HCT116 (cell line): Measurements from ENCODE around the gene STRADA. TPM values are rescaled to one million over a fixed set of nuclear protein-coding genes. Genes with fewer than 3 reads are reported as not detected.
A peak's percentile ranks its signal among the peaks of the same experiment; 100 is the strongest.

Experiments
- ATAC-seq: fragments of 200-7000 bp; cut with Tn5 transposase; 2 replicates; pipeline ENCODE4 v1.9.1; 2020; ENCODE audit warnings: mild to moderate bottlenecking, moderate library complexity
- BruUV-seq: library from RNA; stranded (reverse); fragments of 400-500 nt; replicated peaks from 2 replicates; lab custom pipeline; 2021; lab: Mats Ljungman, UMichigan
- CTCF ChIA-PET: fragments of 300-600 bp; sonication (Branson Sonifier 250); formaldehyde crosslinking; loops from one replicate; lab custom pipeline; 2021; ENCODE audit warnings: antibody characterized with exemption; lab: Charles Lee
- POLR2A ChIA-PET: fragments of 300-600, 350-600 bp; sonication (Branson Sonifier 250); formaldehyde crosslinking; loops from one replicate; lab custom pipeline; 2021; ENCODE audit warnings: antibody characterized with exemption; lab: Charles Lee
- RAD21 ChIA-PET, 2 experiments: fragments of 300-600 bp; sonication (Branson Sonifier 250); formaldehyde crosslinking; loops; one replicate each; lab custom pipeline; 2023; ENCODE audit warnings: low total read pairs in 2 of 2; ENCODE audit not compliant: uncharacterized antibody in 2 of 2, unreplicated experiment in 2 of 2, low non-redundant PET in 1 of 2; lab: Charles Lee
- DNase-seq: peaks from one replicate; pipeline ENCODE4 v3.0.0-alpha.2; 2010; ENCODE audit warnings: low read depth, low spot score
- H2AFZ ChIP-seq: fragments of 200-600 bp; shearing (Covaris generic), sonication (generic); 2 replicates; pipeline ENCODE4 v1.6.1; 2017; ENCODE audit warnings: low read depth, mixed run types, mixed read lengths, antibody characterized with exemption, low read length; ENCODE audit not compliant: poor library complexity, severe bottlenecking
- H3K27ac ChIP-seq: 2 replicates; pipeline ENCODE4 v1.5.1; 2012; ENCODE audit warnings: low read depth, low read length
- H3K27me3 ChIP-seq: fragments of 200-600 bp; sonication (generic); 2 replicates; pipeline ENCODE4 v1.6.1; 2016; ENCODE audit warnings: mixed run types, low read length, mixed read lengths; ENCODE audit not compliant: insufficient read depth
- H3K36me3 ChIP-seq, 2 experiments: fragments of 200-500 bp in 1 of 2; fragments of 200-600 bp in 1 of 2; sonication (Bioruptor generic) in 1 of 2; sonication (generic) in 1 of 2; 2 replicates each; pipeline versions ENCODE4 v1.5.1 to v1.6.1; 2014 to 2016; ENCODE audit warnings: low read length in 2 of 2, inconsistent platforms in 1 of 2, mixed read lengths in 1 of 2, mixed run types in 1 of 2; ENCODE audit not compliant: insufficient read depth in 2 of 2, control insufficient read depth in 1 of 2
- H3K4me1 ChIP-seq, 2 experiments: fragments of 200-600 bp in 1 of 2; sonication (generic) in 1 of 2; 2 replicates each; pipeline versions ENCODE4 v1.5.1 to v1.6.1; 2012 to 2017; ENCODE audit warnings: low read length in 2 of 2, inconsistent platforms in 1 of 2, mild to moderate bottlenecking in 1 of 2, mixed read lengths in 1 of 2, mixed run types in 1 of 2, moderate library complexity in 1 of 2; ENCODE audit not compliant: insufficient read depth in 2 of 2, control insufficient read depth in 1 of 2
- H3K4me2 ChIP-seq: fragments of 200-600 bp; sonication (generic); 2 replicates; pipeline ENCODE4 v1.6.1; 2017; ENCODE audit warnings: mixed run types, low read length, mixed read lengths
- H3K4me3 ChIP-seq, 2 experiments: fragments of 200-600 bp in 1 of 2; sonication (generic) in 1 of 2; replicated peaks in 1 of 2; 2 replicates each; pipeline ENCODE4 v1.5.1; 2011 to 2016; ENCODE audit warnings: low read length in 2 of 2, control low read depth in 1 of 2, low read depth in 1 of 2, mild to moderate bottlenecking in 1 of 2, mixed read lengths in 1 of 2, mixed run types in 1 of 2
- H3K79me2 ChIP-seq: fragments of 200-600 bp; sonication (generic); 2 replicates; pipeline ENCODE4 v1.6.1; 2017; ENCODE audit warnings: mild to moderate bottlenecking, mixed run types, low read length, moderate library complexity, mixed read lengths; ENCODE audit not compliant: insufficient read depth
- H3K9ac ChIP-seq: fragments of 200-600 bp; sonication (generic); 2 replicates; pipeline ENCODE4 v1.6.1; 2016; ENCODE audit warnings: low read length, mixed read lengths
- H3K9me2 ChIP-seq: fragments of 200-600 bp; sonication (generic), shearing (Covaris generic); 2 replicates; pipeline ENCODE4 v1.6.1; 2017; ENCODE audit warnings: mixed run types, mild to moderate bottlenecking, moderate library complexity; ENCODE audit not compliant: insufficient read depth
- H3K9me3 ChIP-seq, 2 experiments: fragments of 200-500 bp in 1 of 2; fragments of 200-600 bp in 1 of 2; sonication (Bioruptor generic) in 1 of 2; sonication (generic) in 1 of 2; 2 replicates each; pipeline ENCODE4 v1.6.1; 2014 to 2017; ENCODE audit warnings: low read length in 2 of 2, mixed read lengths in 2 of 2, inconsistent platforms in 1 of 2, low read depth in 1 of 2, mild to moderate bottlenecking in 1 of 2, mixed run types in 1 of 2, moderate library complexity in 1 of 2; ENCODE audit not compliant: control insufficient read depth in 1 of 2, insufficient read depth in 1 of 2
- H4K20me1 ChIP-seq: fragments of 200-600 bp; sonication (generic), shearing (Covaris generic); 2 replicates; pipeline ENCODE4 v1.6.1; 2017; ENCODE audit warnings: mixed run types, mild to moderate bottlenecking, moderate library complexity; ENCODE audit not compliant: insufficient read depth
- ATF3 ChIP-seq: IDR thresholded peaks from 2 replicates; pipeline ENCODE4 v1.6.1; 2012
- CBX3 ChIP-seq: IDR thresholded peaks from 2 replicates; pipeline ENCODE4 v1.6.1; 2012; ENCODE audit warnings: low read depth
- CEBPB ChIP-seq: IDR thresholded peaks from 2 replicates; pipeline ENCODE4 v1.6.1; 2012; ENCODE audit warnings: low read depth
- CTCF ChIP-seq, 3 experiments: fragments of 200-600 bp in 1 of 3; sonication (generic) in 1 of 3; IDR thresholded peaks in 2 of 3; conservative IDR thresholded peaks in 1 of 3; 2 replicates each; pipeline ENCODE4 v1.5.1; 2012 to 2017; ENCODE audit warnings: low read depth in 2 of 3, low read length in 2 of 3, antibody characterized with exemption in 1 of 3, borderline replicate concordance in 1 of 3, control low read depth in 1 of 3, mild to moderate bottlenecking in 1 of 3, mixed read lengths in 1 of 3, mixed run types in 1 of 3, moderate library complexity in 1 of 3; ENCODE audit not compliant: insufficient read depth in 1 of 3
- EGR1 ChIP-seq: IDR thresholded peaks from 2 replicates; pipeline ENCODE4 v1.6.1; 2012; ENCODE audit warnings: low read depth
- ELF1 ChIP-seq: IDR thresholded peaks from 2 replicates; pipeline ENCODE4 v1.6.1; 2012; ENCODE audit warnings: low read depth, borderline replicate concordance
- EZH2phosphoT487 ChIP-seq: fragments of 200-600 bp; IDR thresholded peaks from 2 replicates; pipeline ENCODE4 v1.6.1; 2018; ENCODE audit warnings: antibody characterized with exemption, borderline replicate concordance
- JUND ChIP-seq: IDR thresholded peaks from 2 replicates; pipeline ENCODE4 v1.6.1; 2012
- MAX ChIP-seq: IDR thresholded peaks from 2 replicates; pipeline ENCODE4 v1.6.1; 2012
- POLR2A ChIP-seq: IDR thresholded peaks from 2 replicates; pipeline ENCODE4 v1.7.0; 2011; ENCODE audit warnings: borderline replicate concordance; ENCODE audit not compliant: insufficient read depth, insufficient read length; ENCODE audit errors: extremely low read depth
- RAD21 ChIP-seq: IDR thresholded peaks from 2 replicates; pipeline ENCODE4 v1.6.1; 2012; ENCODE audit warnings: low read depth, mild to moderate bottlenecking
- SIN3A ChIP-seq: IDR thresholded peaks from 2 replicates; pipeline ENCODE4 v1.6.1; 2012; ENCODE audit warnings: low read depth
- TCF7L2 ChIP-seq: IDR thresholded peaks from 2 replicates; pipeline ENCODE4 v1.7.0; 2011; ENCODE audit warnings: borderline replicate concordance, inconsistent platforms; ENCODE audit not compliant: insufficient read depth, insufficient read length; ENCODE audit errors: extremely low read depth
- ZBTB33 ChIP-seq: IDR thresholded peaks from 2 replicates; pipeline ENCODE4 v1.6.1; 2011; ENCODE audit warnings: mild to moderate bottlenecking, low read length, moderate library complexity; ENCODE audit not compliant: insufficient replicate concordance; ENCODE audit errors: extremely low read depth
- intact Hi-C: fragments of 100-400 bp; cut with micrococcal nuclease; formaldehyde crosslinking; loops from 2 replicates; pipeline ENCODE4 v1.10.0; 2022
- total RNA-seq: library from RNA; stranded (reverse); gene quantifications from one replicate; pipeline ENCODE4 v1.2.1, GENCODE V29; 2021; ENCODE audit not compliant: unreplicated experiment

STRADA gene
- total RNA-seq, 1 experiment from 2014 or later = 38.0 TPM

GRCh38 chr17:63680700-63681099 is 60.9 kb downstream of the STRADA start (continued):
- no peak for TF ChIP-seq CTCF (IDR thresholded peaks at IDR 0.05 in 2 of 3, conservative IDR thresholded peaks at IDR 0.05 in 1 of 3; ENCODE audit: borderline replicate concordance in 1 of 3, insufficient read depth in 1 of 3, low read depth in 2 of 3, low read length in 2 of 3)
- no peak for TF ChIP-seq POLR2A
- no peak for TF ChIP-seq CEBPB
- no peak for TF ChIP-seq EGR1
- TF ChIP-seq ZBTB33 = no peak

GRCh38 chr17:63679214-63679613 is 62.4 kb downstream of the STRADA start:
- Histone ChIP-seq H3K4me2 (no peak overlapping the region), H3K9me3 (no peaks in the 10 kb centered on the region), H3K27me3 (no peaks in the 10 kb centered on the region), H3K9ac (no peak overlapping the region), H3K27ac (no peak overlapping the region), H3K36me3 (no peaks in the 10 kb centered on the region), H3K4me1 (peaks cover 24 to 25% of the 10 kb centered on the region in 2 experiments), H3K4me3 (no peak overlapping the region), H3K79me2 (no peaks in the 10 kb centered on the region), H4K20me1 (no peaks in the 10 kb centered on the region), H3K9me2 (no peaks in the 10 kb centered on the region), H2AFZ (no peak overlapping the region)
- ATAC-seq = peak; percentile 63
- peak in 2 of 3 experiments; percentile 39 to 58; a peak in 4 of 6 replicates for TF ChIP-seq CTCF (IDR thresholded peaks at IDR 0.05 in 2 of 3, conservative IDR thresholded peaks at IDR 0.05 in 1 of 3; ENCODE audit: borderline replicate concordance in 1 of 3, insufficient read depth in 1 of 3, low read depth in 2 of 3, low read length in 2 of 3)
- no peak for TF ChIP-seq JUND
- TF ChIP-seq ELF1 = no peak
- no peak for TF ChIP-seq MAX
- TF ChIP-seq RAD21 = peak; percentile 26; the same call in 1 of the 2 replicates
- no peak for TF ChIP-seq ATF3
- TF ChIP-seq EGR1 = no peak
- TF ChIP-seq SIN3A = no peak
- no peak for TF ChIP-seq EZH2phosphoT487
- no peak for TF ChIP-seq CBX3
- TF ChIP-seq TCF7L2 = no peak
- POLR2A ChIA-PET = interaction anchor here (0.7 kb wide), 1 partner anchor 160 kb away, joined by 3 read pairs; no protein-coding TSS in a partner anchor
- no peak for DNase-seq
- no TSS peak for BruUV-seq
- CTCF ChIA-PET = interaction anchor here (2.8 kb wide), 1 partner anchor 254 kb away, joined by 16 read pairs; no protein-coding TSS in a partner anchor
- intact Hi-C loops = no loop called here
- RAD21 ChIA-PET = interaction anchor here (1.2 to 1.4 kb wide), 2 partner anchors 57 to 254 kb away, joined by 3 to 5 read pairs; partner anchors contain the start of gene MAP3K3 (in 1 of the 2)
